Right lobe of liver (tissue), 4 donors: ENCODE data around the gene ITPRID1.

Experiments
- POLR2A ChIP-seq: fragments of 450-650 bp; IDR thresholded peaks from one replicate; pipeline ENCODE4 v1.6.1; 2017; ENCODE audit warnings: antibody characterized with exemption, mild to moderate bottlenecking
- TF ChIP-seq, protein P1 (sequence below), 4 donors: fragments of 200-600 bp in 3 of 4; fragments of 450-650 bp in 1 of 4; IDR thresholded peaks; one replicate each; pipeline versions ENCODE4 v1.5.1 to v1.8.0; 2016 to 2022; ENCODE audit warnings: antibody characterized with exemption in 4 of 4, mild to moderate bottlenecking in 2 of 4
- donor health status: DM: no; HTN: no; CAD: no.
- donor health status: DM: no; HTN: no; CAD: no.
- donor health status: DM: no; HTN: yes; CAD: no.

DNA sequence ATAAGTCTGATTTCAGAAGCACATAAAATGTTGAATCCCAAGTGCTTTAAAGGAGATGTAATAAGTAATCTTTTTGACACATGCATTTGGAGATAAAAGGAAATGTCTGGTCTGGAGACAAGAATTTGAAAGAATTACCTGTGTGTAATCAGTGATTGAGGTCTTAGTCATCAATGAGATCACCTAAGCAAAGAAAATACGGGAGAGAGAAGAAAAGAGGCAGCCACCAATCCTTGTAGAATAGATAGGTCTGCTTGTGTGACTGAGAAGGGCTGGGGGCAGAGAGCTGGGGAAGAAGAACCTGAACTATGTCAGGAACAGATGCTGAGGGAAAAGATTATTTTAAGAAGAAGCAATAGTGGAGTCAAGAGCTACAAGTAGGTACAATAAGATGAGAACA, 49.3 kb upstream of the ITPRID1 start:
- TF ChIP-seq, protein P1, sequence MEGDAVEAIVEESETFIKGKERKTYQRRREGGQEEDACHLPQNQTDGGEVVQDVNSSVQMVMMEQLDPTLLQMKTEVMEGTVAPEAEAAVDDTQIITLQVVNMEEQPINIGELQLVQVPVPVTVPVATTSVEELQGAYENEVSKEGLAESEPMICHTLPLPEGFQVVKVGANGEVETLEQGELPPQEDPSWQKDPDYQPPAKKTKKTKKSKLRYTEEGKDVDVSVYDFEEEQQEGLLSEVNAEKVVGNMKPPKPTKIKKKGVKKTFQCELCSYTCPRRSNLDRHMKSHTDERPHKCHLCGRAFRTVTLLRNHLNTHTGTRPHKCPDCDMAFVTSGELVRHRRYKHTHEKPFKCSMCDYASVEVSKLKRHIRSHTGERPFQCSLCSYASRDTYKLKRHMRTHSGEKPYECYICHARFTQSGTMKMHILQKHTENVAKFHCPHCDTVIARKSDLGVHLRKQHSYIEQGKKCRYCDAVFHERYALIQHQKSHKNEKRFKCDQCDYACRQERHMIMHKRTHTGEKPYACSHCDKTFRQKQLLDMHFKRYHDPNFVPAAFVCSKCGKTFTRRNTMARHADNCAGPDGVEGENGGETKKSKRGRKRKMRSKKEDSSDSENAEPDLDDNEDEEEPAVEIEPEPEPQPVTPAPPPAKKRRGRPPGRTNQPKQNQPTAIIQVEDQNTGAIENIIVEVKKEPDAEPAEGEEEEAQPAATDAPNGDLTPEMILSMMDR (IDR thresholded peaks at IDR 0.05): no peak
- no peak for TF ChIP-seq POLR2A
